A549 (cell line): ENCODE data around the gene TBC1D14. TPM values are rescaled to one million over a fixed set of nuclear protein-coding genes. Genes with fewer than 3 reads are reported as not detected.

Source experiments
- ATOH8 ChIP-seq: fragments of 250-450 bp; sonication (Bioruptor Pico); IDR thresholded peaks from 2 replicates; pipeline ENCODE4 v1.5.0; 2020; ENCODE audit warnings: low read depth, mild to moderate bottlenecking, moderate library complexity
- BHLHE40 ChIP-seq: IDR thresholded peaks from 2 replicates; pipeline ENCODE4 v1.6.1; 2012; ENCODE audit warnings: low read depth, low read length, inconsistent platforms
- CBX2 ChIP-seq: fragments of 200-600 bp; sonication (generic); IDR thresholded peaks from 2 replicates; pipeline ENCODE4 v1.6.1; 2016; ENCODE audit warnings: low read depth, mild to moderate bottlenecking, borderline replicate concordance
- CHD2 ChIP-seq: fragments of 150-350 bp; IDR thresholded peaks from 2 replicates; pipeline ENCODE4 v1.6.1; 2014; ENCODE audit warnings: low read length; ENCODE audit not compliant: partially characterized antibody
- CTCF ChIP-seq: fragments of >200 bp; sonication (Bioruptor Twin); formaldehyde crosslinking; IDR thresholded peaks from 3 replicates; pipeline ENCODE4 v1.5.1; 2016
- EHF ChIP-seq: fragments of 250-450 bp; sonication (Bioruptor Pico); IDR thresholded peaks from 2 replicates; pipeline ENCODE4 v1.5.0; 2020; ENCODE audit warnings: mild to moderate bottlenecking
- EHMT2 ChIP-seq: fragments of 200-600 bp; sonication (generic); IDR thresholded peaks from 2 replicates; pipeline ENCODE4 v1.6.1; 2016; ENCODE audit warnings: antibody characterized with exemption, low read depth, mild to moderate bottlenecking, moderate library complexity
- ELK1 ChIP-seq: fragments of 150-350 bp; IDR thresholded peaks from 2 replicates; pipeline ENCODE4 v1.6.1; 2014; ENCODE audit warnings: low read depth, mild to moderate bottlenecking, low read length
- EP300 ChIP-seq, 2 experiments: fragments of >200 bp; sonication (Bioruptor Twin); formaldehyde crosslinking; IDR thresholded peaks; 2 replicates in 1 of 2; 3 replicates in 1 of 2; pipeline ENCODE4 v1.6.1; 2016 to 2017
- FOSL2 ChIP-seq, 2 experiments: fragments of 450-650 bp in 1 of 2; fragments of >200 bp in 1 of 2; sonication (Bioruptor Twin) in 1 of 2; formaldehyde crosslinking; IDR thresholded peaks; 2 replicates each; pipeline versions ENCODE4 v1.5.0 to v1.6.1; 2016 to 2020; ENCODE audit warnings: mild to moderate bottlenecking in 1 of 2, moderate library complexity in 1 of 2
- GATA3 ChIP-seq: IDR thresholded peaks from 2 replicates; pipeline ENCODE4 v1.6.1; 2012; ENCODE audit warnings: borderline replicate concordance
- HES2 ChIP-seq: fragments of >200 bp; sonication (Bioruptor Twin); formaldehyde crosslinking; IDR thresholded peaks from 2 replicates; pipeline ENCODE4 v1.6.1; 2016
- HOXA7 ChIP-seq: fragments of 250-450 bp; sonication (Bioruptor Pico); IDR thresholded peaks from 2 replicates; pipeline ENCODE4 v1.5.0; 2020; ENCODE audit warnings: mild to moderate bottlenecking, moderate library complexity
- HOXB13 ChIP-seq: fragments of 250-450 bp; sonication (Bioruptor Pico); IDR thresholded peaks from 2 replicates; pipeline ENCODE4 v1.5.0; 2020; ENCODE audit warnings: low read depth, mild to moderate bottlenecking, moderate library complexity
- HOXB5 ChIP-seq: fragments of 250-450 bp; sonication (Bioruptor Pico); IDR thresholded peaks from 2 replicates; pipeline ENCODE4 v1.5.0; 2020; ENCODE audit warnings: mild to moderate bottlenecking, moderate library complexity
- JUN ChIP-seq, 2 experiments: fragments of >200 bp; sonication (Bioruptor Twin); formaldehyde crosslinking; IDR thresholded peaks; 2 replicates in 1 of 2; 3 replicates in 1 of 2; pipeline ENCODE4 v1.6.1; 2016 to 2017
- KDM1A ChIP-seq: fragments of 200-600 bp; sonication (generic); IDR thresholded peaks from 2 replicates; pipeline ENCODE4 v1.6.1; 2016; ENCODE audit warnings: low read depth, mild to moderate bottlenecking
- KDM5A ChIP-seq: fragments of 200-600 bp; sonication (generic); IDR thresholded peaks from 2 replicates; pipeline ENCODE4 v1.6.1; 2016; ENCODE audit warnings: antibody characterized with exemption, mild to moderate bottlenecking
- MAFK ChIP-seq: fragments of 450-650 bp; IDR thresholded peaks from 2 replicates; pipeline ENCODE4 v1.6.1; 2014; ENCODE audit not compliant: partially characterized antibody
- MAX ChIP-seq: IDR thresholded peaks from 2 replicates; pipeline ENCODE4 v1.6.1; 2012
- MAZ ChIP-seq: fragments of 150-350 bp; IDR thresholded peaks from 2 replicates; pipeline ENCODE4 v1.6.1; 2014; ENCODE audit warnings: antibody characterized with exemption, low read depth, low read length, borderline replicate concordance
- NFE2L2 ChIP-seq: fragments of 150-350 bp; conservative IDR thresholded peaks from 2 replicates; pipeline ENCODE4 v1.6.1; 2014; ENCODE audit warnings: low read length
- PBX3 ChIP-seq: IDR thresholded peaks from 2 replicates; pipeline ENCODE4 v1.6.1; 2012
- PHF8 ChIP-seq: fragments of 200-600 bp; sonication (generic); IDR thresholded peaks from 2 replicates; pipeline ENCODE4 v1.6.1; 2016; ENCODE audit warnings: low read depth, mild to moderate bottlenecking, antibody characterized with exemption, moderate library complexity, borderline replicate concordance
- POLR2A ChIP-seq: IDR thresholded peaks from 2 replicates; pipeline ENCODE4 v1.6.1; 2012; ENCODE audit warnings: mild to moderate bottlenecking, low read length
- RAD21 ChIP-seq, 2 experiments: fragments of >200 bp in 1 of 2; sonication (Bioruptor Twin) in 1 of 2; formaldehyde crosslinking in 1 of 2; IDR thresholded peaks in 1 of 2; conservative IDR thresholded peaks in 1 of 2; 2 replicates in 1 of 2; 3 replicates in 1 of 2; pipeline ENCODE4 v1.6.1; 2012 to 2018; ENCODE audit warnings: inconsistent platforms in 1 of 2
- RCOR1 ChIP-seq: fragments of 150-350 bp; IDR thresholded peaks from 2 replicates; pipeline ENCODE4 v1.6.1; 2014; ENCODE audit warnings: antibody characterized with exemption, low read length, low read depth
- REST ChIP-seq: fragments of 200-600 bp; sonication (generic); IDR thresholded peaks from 2 replicates; pipeline ENCODE4 v1.6.1; 2016; ENCODE audit warnings: antibody characterized with exemption, mild to moderate bottlenecking, moderate library complexity
- SMC3 ChIP-seq: fragments of >200 bp; sonication (Bioruptor Twin); formaldehyde crosslinking; IDR thresholded peaks from 3 replicates; pipeline ENCODE4 v1.6.1; 2018; ENCODE audit warnings: inconsistent platforms
- SREBF2 ChIP-seq: fragments of 450-650 bp; IDR thresholded peaks from 2 replicates; pipeline ENCODE4 v1.6.1; 2014; ENCODE audit warnings: mild to moderate bottlenecking, moderate library complexity
- TFCP2L1 ChIP-seq: fragments of 250-450 bp; sonication (Bioruptor Pico); IDR thresholded peaks from 2 replicates; pipeline ENCODE4 v1.5.0; 2021; ENCODE audit warnings: mild to moderate bottlenecking
- TP53 ChIP-seq: fragments of 250-450 bp; sonication (Bioruptor Pico); IDR thresholded peaks from 2 replicates; pipeline ENCODE4 v1.5.0; 2021; ENCODE audit warnings: mild to moderate bottlenecking, moderate library complexity
- ZC3H11A ChIP-seq: fragments of 450-650 bp; IDR thresholded peaks from 2 replicates; pipeline ENCODE4 v1.6.1; 2014; ENCODE audit warnings: antibody characterized with exemption, mild to moderate bottlenecking
- ZFP36 ChIP-seq: fragments of 450-650 bp; IDR thresholded peaks from 2 replicates; pipeline ENCODE4 v1.6.1; 2014; ENCODE audit warnings: borderline replicate concordance; ENCODE audit not compliant: partially characterized antibody
- ZSCAN20 ChIP-seq: fragments of 250-450 bp; sonication (Bioruptor Pico); IDR thresholded peaks from 2 replicates; pipeline ENCODE4 v1.8.0; 2022; ENCODE audit warnings: mild to moderate bottlenecking, moderate library complexity
- polyA plus RNA-seq, 4 experiments: library from polyadenylated mRNA; depleted of rRNA in 3 of 4; stranded (reverse); fragments of >200 nt; fragmentation: RNase III in 1 of 4; extraction: RNeasy Plus Mini Kit Qiagen cat#74134 plus additional on column Dnase treatment in 1 of 4; gene quantifications; 2 replicates in 3 of 4; 3 replicates in 1 of 4; pipeline ENCODE4 v1.2.3, GENCODE V29; 2011 to 2017

TBC1D14 gene
- polyA plus RNA-seq, 2 of the 4 experiments (the other 2 are of a cell fraction): 30.2 to 39.0 TPM

- TF ChIP-seq ATOH8: peak; percentile 65; the same call in 1 of the 2 replicates
- TF ChIP-seq POLR2A: no peak
- TF ChIP-seq ZSCAN20: peak; percentile 81; the same call in 1 of the 2 replicates
- peak in 1 of 2 experiments; percentile 45; a peak in 1 of 5 replicates for TF ChIP-seq EP300 (IDR thresholded peaks at IDR 0.05)
- no peak for TF ChIP-seq CHD2
- no peak for TF ChIP-seq GATA3
- TF ChIP-seq PBX3: no peak
- TF ChIP-seq EHMT2: no peak
- no peak for TF ChIP-seq CTCF
- TF ChIP-seq MAZ: no peak
- TF ChIP-seq FOSL2 (IDR thresholded peaks at IDR 0.05): no peak
- TF ChIP-seq FOSL2 (CRISPR knock-in tag; IDR thresholded peaks at IDR 0.05): no peak
- peak; percentile 91 for TF ChIP-seq NFE2L2
- no peak for TF ChIP-seq PHF8
- TF ChIP-seq MAX: peak; percentile 88
- no peak for TF ChIP-seq KDM5A
- no peak for TF ChIP-seq ELK1
- TF ChIP-seq RAD21 (conservative IDR thresholded peaks at IDR 0.05 in 1 of 2, IDR thresholded peaks at IDR 0.05 in 1 of 2): no peak
- no peak for TF ChIP-seq SREBF2
- peak; percentile 70; the same call in 1 of the 2 replicates for TF ChIP-seq HOXB13 (CRISPR knock-in tag)
- no peak; the same call in 1 of the 2 replicates for TF ChIP-seq HOXA7 (CRISPR knock-in tag)
- 0 out of 5 replicates have a peak, but pooled peaks have one; percentile 45 to 47 for TF ChIP-seq JUN (IDR thresholded peaks at IDR 0.05)
- no peak for TF ChIP-seq TFCP2L1 (CRISPR knock-in tag)
- TF ChIP-seq REST: no peak
- peak; percentile 87 for TF ChIP-seq EHF (CRISPR knock-in tag)
- no peak for TF ChIP-seq ZC3H11A
- no peak for TF ChIP-seq KDM1A
- TF ChIP-seq SMC3: no peak
- TF ChIP-seq HES2: no peak
- no peak for TF ChIP-seq RCOR1
- TF ChIP-seq CBX2: no peak
- TF ChIP-seq HOXB5: peak; percentile 75; the same call in 1 of the 2 replicates
- TF ChIP-seq MAFK: peak; percentile 96
- no peak for TF ChIP-seq TP53 (CRISPR knock-in tag)
- no peak for TF ChIP-seq ZFP36
- TF ChIP-seq BHLHE40: no peak
Observed at GRCh38 chr4:6893449-6894085, 16.1 kb upstream of the TBC1D14 start (continued).
